DMS 273 (cell line): Measurements from ENCODE around the gene POC1B.

ENCODE experiments used
- DNase-seq: peaks from one replicate; lab custom pipeline; 2025; ENCODE audit not compliant: unreplicated experiment; lab: John Stamatoyannopoulos, UW

POC1B gene

GRCh38 chr12:89424389-89424788 is 101.5 kb downstream of the POC1B start:
- no peak for DNase-seq

- DNase-seq, result peak; percentile 32
Observed at GRCh38 chr12:89421092-89421835, 104.6 kb downstream of the POC1B start.

- DNase-seq, result no peak
Observed at GRCh38 chr12:89418228-89418910, 107.5 kb downstream of the POC1B start.

GRCh38 chr12:89417246-89417977 is 108.4 kb downstream of the POC1B start:
- DNase-seq, result no peak

GRCh38 chr12:89416049-89416792 is 109.6 kb downstream of the POC1B start:
- no peak for DNase-seq

DNA sequence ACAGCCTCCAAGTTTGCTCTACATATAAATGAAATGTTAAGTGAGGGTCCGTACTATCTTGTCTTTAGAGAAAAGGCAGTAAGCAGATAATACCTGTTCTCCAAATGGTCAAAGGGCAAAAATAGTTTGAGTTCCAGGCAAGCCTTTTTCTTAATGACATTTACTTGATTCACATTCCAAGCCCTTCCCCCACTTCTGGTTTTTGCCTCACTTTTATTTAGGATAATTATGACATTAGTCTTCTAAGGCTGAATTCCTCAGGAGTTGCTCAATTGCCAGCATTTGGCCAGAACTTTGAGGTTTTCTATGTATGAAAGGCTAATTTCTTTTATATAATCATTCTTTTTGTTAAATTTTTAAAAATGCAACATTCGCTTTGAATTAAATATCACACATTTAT is 111.0 kb downstream of the POC1B start:
- DNase-seq, result no peak

DNA sequence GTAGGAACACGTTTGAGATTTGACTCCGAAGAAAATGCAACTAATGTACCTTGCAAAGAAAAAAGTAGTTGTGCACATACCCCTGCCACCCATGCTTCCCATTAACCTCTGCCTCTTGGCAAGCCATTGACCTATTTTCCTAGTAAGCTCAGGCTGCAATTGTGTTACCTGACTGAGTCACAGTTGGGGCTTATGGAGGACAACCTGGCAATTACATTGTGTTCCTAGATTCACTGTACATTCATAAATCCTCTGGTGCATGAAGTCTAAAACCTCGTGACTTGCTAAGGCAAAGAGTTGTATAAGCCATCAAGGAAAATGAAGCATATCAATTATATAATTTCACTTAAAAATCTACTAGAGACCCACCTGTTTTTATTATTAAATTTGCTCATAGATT is 111.5 kb downstream of the POC1B start:
- no peak for DNase-seq

DNA sequence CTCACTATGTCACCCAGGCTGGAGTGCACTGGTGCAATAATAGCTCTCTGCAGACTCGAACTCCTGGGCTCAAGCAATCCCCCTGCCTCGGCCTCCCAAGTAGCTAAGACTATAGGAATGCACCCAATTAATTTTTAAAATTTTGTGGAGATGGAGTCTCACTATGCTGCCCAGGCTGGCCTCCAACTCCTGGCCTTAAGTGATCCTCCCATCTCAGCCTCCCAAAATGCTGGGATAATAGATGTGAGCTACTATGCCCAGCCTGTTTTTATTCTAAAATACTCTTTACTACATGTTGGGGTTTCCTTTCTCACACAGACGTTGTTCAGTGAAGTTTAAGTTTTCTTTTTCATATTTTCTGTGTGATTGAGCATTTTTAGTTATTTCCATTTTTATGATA is 112.6 kb downstream of the POC1B start:
- DNase-seq, result no peak

DNA sequence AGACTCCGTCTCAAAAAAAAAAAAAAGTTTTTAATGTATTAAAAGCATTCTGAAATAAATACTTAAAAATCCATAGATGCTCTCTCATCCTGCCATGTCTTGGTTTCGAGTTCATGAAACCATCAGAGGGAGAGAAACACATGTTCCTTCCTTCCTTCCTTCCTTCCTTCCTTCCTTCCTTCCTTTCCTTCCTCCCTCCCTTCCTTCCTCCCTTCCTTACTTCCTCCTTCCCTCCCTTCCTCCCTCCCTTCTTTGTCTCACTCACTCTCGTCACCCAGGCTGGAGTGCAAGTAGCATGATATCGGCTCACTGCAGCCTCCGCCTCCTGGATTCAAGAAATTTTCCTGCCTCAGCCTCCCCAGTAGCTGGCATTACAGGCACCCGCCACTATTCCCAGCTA is 113.2 kb downstream of the POC1B start:
- DNase-seq, result no peak

GRCh38 chr12:89411846-89412245 is 114.0 kb downstream of the POC1B start:
- DNase-seq, result no peak

DNA sequence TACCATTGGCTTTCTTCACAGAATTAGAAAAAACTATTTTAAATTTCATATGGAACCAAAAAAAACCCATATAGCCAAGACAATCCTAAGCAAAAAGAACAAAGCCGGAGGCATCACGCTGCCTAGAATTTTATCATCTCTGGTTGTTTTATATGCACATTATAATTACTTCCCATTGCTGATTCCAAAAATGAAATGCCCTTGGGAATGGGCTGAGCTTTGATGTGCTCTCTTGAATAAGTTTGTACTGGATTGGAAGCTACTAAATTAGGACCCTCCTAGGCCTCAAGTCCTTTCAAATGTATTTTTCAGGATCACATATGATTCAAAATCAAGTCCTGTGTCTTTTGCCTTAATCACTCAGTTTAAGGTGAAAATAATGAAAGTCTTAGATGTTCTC is 114.6 kb downstream of the POC1B start:
- no peak for DNase-seq

- no peak for DNase-seq
Observed at GRCh38 chr12:89405626-89406345, 120.1 kb downstream of the POC1B start.

- no peak for DNase-seq
Observed at GRCh38 chr12:89401433-89402058, 124.3 kb downstream of the POC1B start.

DNA sequence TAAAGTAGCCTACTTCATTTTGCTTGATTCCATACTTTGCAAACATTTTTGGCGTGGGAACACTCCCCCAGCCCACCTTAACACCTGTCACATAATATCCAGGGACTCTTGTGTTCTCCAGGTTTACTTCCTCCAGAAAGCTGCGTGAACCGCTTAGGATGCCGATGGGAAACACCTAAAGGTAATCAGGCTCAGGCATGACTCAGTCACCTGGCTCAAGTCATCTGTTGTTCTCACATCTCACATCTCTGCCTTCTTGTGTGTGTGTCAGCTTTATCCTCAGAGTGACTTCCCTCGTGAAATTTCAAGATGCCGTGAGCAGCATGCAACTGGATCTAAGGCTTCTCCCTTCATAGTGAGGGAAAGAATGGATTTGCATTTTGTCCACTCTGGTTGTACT is 125.4 kb downstream of the POC1B start:
- DNase-seq, result no peak

- DNase-seq, result no peak
Observed at GRCh38 chr12:89395712-89396111, 130.1 kb downstream of the POC1B start.

DNA sequence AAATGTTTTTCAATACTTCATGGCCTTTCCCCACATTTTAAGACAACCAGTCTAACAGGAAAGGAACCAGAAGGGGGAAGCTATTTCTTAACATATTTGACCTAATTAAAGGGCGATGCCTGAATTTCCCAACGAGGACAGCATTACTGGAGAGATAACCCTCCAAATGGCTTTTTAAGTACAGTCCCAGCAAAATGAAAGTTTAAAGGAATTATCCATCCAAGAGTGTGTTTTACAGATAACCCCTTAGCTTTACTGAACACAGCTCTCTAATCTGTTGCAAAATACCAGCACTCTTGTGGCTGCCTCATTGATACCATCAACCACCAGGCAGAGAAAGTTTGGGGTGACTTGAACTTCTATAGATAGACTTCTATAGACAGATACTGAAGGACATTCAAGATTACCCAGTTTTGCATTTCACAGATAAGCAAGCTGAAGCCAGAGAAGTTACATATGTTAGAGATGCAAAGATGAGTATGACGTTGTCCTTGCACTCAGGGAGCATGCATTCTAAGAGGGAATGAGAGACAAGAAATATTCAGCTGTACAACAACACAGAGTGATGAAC is 132.2 kb downstream of the POC1B start:
- no peak for DNase-seq

GRCh38 chr12:89392391-89392790 is 133.5 kb downstream of the POC1B start:
- no peak for DNase-seq

GRCh38 chr12:89391726-89392336 is 134.0 kb downstream of the POC1B start:
- no peak for DNase-seq
